Stomach (tissue), 4 donors: ENCODE data around the gene TBL1XR1.

Experiments
- POLR2AphosphoS5 ChIP-seq, 3 donors: sonication (generic); formaldehyde crosslinking; IDR thresholded peaks; one replicate each; pipeline ENCODE4 v1.6.1; 2016; ENCODE audit warnings: antibody characterized with exemption in 3 of 3
- TF ChIP-seq, protein P1 (sequence below), 7 experiments: fragments of 450-650 bp in 4 of 7; fragments of 200-600 bp in 3 of 7; sonication (generic) in 3 of 7; IDR thresholded peaks; one replicate each; pipeline ENCODE4 v1.5.1; 2016 to 2019; ENCODE audit warnings: antibody characterized with exemption in 7 of 7, control low read depth in 2 of 7, mild to moderate bottlenecking in 1 of 7

DNA sequence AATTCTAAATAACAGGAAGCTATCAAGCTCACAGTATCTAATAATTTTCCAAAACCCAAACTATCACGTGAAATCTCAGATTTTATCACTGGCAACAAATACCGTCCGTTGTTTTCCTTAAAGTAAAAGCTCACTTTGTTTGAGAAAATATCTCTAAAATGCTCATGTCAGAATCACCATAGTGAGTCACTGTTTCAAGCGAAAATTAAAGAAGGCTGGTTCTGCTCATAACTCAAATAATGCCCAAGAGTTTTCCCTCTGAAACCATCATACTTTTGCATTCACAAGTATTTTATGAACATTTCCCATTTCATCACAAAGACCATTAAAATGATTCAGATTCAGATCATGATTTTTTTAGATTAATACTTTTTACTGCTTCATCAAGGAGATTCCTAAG, 50.6 kb downstream of the TBL1XR1 start:
- TF ChIP-seq, protein P1, sequence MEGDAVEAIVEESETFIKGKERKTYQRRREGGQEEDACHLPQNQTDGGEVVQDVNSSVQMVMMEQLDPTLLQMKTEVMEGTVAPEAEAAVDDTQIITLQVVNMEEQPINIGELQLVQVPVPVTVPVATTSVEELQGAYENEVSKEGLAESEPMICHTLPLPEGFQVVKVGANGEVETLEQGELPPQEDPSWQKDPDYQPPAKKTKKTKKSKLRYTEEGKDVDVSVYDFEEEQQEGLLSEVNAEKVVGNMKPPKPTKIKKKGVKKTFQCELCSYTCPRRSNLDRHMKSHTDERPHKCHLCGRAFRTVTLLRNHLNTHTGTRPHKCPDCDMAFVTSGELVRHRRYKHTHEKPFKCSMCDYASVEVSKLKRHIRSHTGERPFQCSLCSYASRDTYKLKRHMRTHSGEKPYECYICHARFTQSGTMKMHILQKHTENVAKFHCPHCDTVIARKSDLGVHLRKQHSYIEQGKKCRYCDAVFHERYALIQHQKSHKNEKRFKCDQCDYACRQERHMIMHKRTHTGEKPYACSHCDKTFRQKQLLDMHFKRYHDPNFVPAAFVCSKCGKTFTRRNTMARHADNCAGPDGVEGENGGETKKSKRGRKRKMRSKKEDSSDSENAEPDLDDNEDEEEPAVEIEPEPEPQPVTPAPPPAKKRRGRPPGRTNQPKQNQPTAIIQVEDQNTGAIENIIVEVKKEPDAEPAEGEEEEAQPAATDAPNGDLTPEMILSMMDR (IDR thresholded peaks at IDR 0.05), result no peak
- no peak for TF ChIP-seq POLR2AphosphoS5 (IDR thresholded peaks at IDR 0.05)
